Mucosa of descending colon (tissue), 3 donors: ENCODE data around the gene CEP83. TPM values are rescaled to one million over a fixed set of nuclear protein-coding genes. Genes with fewer than 3 reads are reported as not detected.

Source experiments
- ATAC-seq: fragments of 200-7000 bp; cut with Tn5 transposase; one replicate; pipeline ENCODE4 v1.9.1; 2020; ENCODE audit warnings: mild to moderate bottlenecking, moderate library complexity
- DNase-seq, 3 donors: peaks; one replicate each; pipeline ENCODE4 v3.0.0-alpha.2; 2020
- H3K36me3 ChIP-seq: fragments of 200-600 bp; one replicate; pipeline ENCODE4 v1.8.0; 2021; ENCODE audit warnings: low read depth, mild to moderate bottlenecking
- H3K4me1 ChIP-seq: fragments of 200-600 bp; one replicate; pipeline ENCODE4 v1.8.0; 2021; ENCODE audit warnings: low read depth, mild to moderate bottlenecking
- H3K4me3 ChIP-seq: fragments of 200-600 bp; one replicate; pipeline ENCODE4 v1.8.0; 2021; ENCODE audit warnings: mild to moderate bottlenecking
- H3K9me3 ChIP-seq: fragments of 200-600 bp; one replicate; pipeline ENCODE4 v1.8.0; 2021; ENCODE audit warnings: mild to moderate bottlenecking
- intact Hi-C, 2 donors: fragments of 100-400 bp; cut with DNase I in 1 of 2; cut with micrococcal nuclease in 1 of 2; formaldehyde crosslinking; loops; one replicate each; pipeline versions ENCODE4 v1.11.0 to v1.11.1; 2022; cut with DNase I, micrococcal nuclease
- total RNA-seq, 3 donors: library from RNA; stranded (reverse); fragmentation: NEBNext Ultra II Directional in 2 of 3; extraction: Animal tissue kit (Norgen Biotek cat#: 25700) in 2 of 3; gene quantifications; one replicate each; pipeline versions ENCODE4 v1.2.1 to v1.2.4, GENCODE V29; 2021 to 2023
- TF ChIP-seq, protein P1 (sequence below): fragments of 200-600 bp; IDR thresholded peaks from one replicate; pipeline ENCODE4 v1.8.0; 2022; ENCODE audit warnings: antibody characterized with exemption, mild to moderate bottlenecking
- donor health status: DM: no; HTN: no; CAD: no; lungs with moderate emphysema.
- donor health status: DM: no; HTN: no; CAD: no.
- donor health status: DM: no; HTN: yes; CAD: no.

CEP83 gene
- total RNA-seq, 3 donors from 2014 or later = 11.7 to 14.4 (median 14.3) TPM

DNA sequence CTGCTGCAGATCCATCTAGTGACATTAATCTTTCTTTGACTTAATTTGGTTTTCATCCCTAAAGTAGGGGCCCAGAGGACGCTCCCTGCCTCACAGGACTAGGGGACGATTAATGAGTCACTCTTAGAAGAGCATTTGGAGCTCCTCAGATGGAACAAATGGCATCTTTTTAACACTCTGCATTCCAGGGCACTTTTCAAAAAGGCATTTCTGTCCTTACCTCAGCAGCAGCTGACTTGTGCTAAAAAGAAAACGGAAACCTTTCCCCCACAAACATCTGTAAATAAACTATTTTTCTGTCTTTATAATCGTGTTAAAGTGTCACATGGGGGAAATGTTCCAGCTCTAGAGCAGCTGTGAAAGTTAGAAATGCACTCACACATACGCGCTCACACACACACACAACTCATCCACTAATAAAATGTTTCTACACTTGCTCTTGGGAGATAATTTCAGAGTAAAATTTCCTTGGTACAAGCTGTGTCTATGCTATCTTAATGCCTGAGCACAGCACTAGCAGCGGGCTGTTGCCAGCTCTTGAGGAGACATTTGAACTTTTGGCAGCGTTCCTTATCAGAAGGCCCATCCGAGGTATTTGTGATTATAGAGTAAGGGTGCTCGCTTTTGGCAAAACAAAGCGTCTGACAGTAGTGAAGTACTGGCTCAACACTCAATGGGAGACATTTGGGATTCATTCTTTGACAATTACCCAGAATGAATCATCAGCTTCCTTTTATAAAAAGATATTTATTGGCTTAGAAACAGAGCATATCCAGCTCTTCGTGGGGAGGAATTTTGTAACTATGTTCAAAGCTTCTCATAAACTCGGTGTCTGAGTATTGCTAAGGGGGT lies 170.0 kb downstream of the CEP83 start:
- peaks cover 13% of the 10 kb centered on the region for H3K4me1 ChIP-seq
- no peak for ATAC-seq
- H3K36me3 ChIP-seq = no peaks in the 10 kb centered on the region
- no peaks in the 10 kb centered on the region for H3K9me3 ChIP-seq
- intact Hi-C loops = no loop called here
- H3K4me3 ChIP-seq = no peak overlapping the region
- no peak for DNase-seq
- TF ChIP-seq, protein P1, sequence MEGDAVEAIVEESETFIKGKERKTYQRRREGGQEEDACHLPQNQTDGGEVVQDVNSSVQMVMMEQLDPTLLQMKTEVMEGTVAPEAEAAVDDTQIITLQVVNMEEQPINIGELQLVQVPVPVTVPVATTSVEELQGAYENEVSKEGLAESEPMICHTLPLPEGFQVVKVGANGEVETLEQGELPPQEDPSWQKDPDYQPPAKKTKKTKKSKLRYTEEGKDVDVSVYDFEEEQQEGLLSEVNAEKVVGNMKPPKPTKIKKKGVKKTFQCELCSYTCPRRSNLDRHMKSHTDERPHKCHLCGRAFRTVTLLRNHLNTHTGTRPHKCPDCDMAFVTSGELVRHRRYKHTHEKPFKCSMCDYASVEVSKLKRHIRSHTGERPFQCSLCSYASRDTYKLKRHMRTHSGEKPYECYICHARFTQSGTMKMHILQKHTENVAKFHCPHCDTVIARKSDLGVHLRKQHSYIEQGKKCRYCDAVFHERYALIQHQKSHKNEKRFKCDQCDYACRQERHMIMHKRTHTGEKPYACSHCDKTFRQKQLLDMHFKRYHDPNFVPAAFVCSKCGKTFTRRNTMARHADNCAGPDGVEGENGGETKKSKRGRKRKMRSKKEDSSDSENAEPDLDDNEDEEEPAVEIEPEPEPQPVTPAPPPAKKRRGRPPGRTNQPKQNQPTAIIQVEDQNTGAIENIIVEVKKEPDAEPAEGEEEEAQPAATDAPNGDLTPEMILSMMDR = no peak

DNA sequence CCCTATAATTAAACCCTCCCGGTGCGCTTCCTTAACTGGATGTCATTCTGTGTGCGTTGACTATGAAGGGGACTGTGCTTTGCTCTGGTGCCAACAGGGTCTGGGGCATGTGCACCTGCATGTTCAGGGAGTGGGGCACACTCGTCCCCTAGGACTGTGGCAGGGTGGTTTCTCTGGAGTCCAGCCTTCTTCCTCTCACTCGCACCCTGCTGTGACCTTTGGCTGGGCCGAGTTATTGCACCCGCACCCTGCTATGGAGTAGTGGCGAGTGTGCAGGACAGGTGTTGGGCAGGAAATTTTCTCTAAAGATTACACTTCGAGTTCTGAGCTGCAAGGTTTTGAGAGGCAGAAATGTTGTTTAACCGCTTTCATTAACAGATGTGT lies 172.4 kb downstream of the CEP83 start:
- intact Hi-C loops = no loop called here
- Histone ChIP-seq H3K4me1 (peaks cover 13% of the 10 kb centered on the region), H3K36me3 (no peaks in the 10 kb centered on the region), H3K4me3 (no peak overlapping the region), H3K9me3 (no peaks in the 10 kb centered on the region)
- DNase-seq (peak in 2 of 3 donors; percentile 41 to 61), ATAC-seq (peak; percentile 77)
- TF ChIP-seq, protein P1 = no peak

DNA sequence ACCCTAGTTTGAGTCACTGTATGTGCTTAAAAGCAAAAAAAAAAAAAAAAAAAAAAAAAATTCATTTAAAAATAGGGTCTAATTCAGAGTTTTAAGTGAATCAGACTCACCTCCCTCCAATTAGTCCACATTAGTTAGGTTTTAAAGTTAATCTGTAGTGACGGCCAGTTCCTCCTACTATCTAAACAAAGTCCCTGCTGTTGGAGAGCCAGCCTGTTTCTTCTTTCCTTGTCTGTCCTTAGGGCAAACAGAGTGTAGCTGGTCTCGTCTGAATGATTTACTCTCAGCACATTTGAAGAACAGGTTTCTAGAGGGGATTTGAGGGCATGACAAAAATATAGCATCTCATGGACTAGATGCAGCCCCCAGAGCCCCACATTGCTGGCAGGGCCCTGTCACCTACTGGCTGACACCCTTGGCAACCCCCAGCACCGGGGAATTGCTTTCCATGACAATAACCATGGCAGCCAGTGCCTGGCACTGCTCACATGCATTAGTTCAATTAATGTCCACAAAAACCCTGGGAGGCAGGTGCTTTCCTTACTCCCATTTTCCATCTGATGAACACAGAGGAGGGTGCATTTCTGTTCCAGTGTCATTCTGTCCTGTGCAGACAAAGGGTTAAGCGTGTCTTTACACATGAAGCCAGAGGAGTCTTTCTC lies 173.0 kb downstream of the CEP83 start:
- H3K36me3 ChIP-seq = no peaks in the 10 kb centered on the region
- DNase-seq (no peak), ATAC-seq (peak; percentile 65)
- H3K4me3 ChIP-seq = no peak overlapping the region
- H3K9me3 ChIP-seq = no peaks in the 10 kb centered on the region
- TF ChIP-seq, protein P1 = no peak
- intact Hi-C loops = no loop called here
- H3K4me1 ChIP-seq = peaks cover 13% of the 10 kb centered on the region

DNA sequence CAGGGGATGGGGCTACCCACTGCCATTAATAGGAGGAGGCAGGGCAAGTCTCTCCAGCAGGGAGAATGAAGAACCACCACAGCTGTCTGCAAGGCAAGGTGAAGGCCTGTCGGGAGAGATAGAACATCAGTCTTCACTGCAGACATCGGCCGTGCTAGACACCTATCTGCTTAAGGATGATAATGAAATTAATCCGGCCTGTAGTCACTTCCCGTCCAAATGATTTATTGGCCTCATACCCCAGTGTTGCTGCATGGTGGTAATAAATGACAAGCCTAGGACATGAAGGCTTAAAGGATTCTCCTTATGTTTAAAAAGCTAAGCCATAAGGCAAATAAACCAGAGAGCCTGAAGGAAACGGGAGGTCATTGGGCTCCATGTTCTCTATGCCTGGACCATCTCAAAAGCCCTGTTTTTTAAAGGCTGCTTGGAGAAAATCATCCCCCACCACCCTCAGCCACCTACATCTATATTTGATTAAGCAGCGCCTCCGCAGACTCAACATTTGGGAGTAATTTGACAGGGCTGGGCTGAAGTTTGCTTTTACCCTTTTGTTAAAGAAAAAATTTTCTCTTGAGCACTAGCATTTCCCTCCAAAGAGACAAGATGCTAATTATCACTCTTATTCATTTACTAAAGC lies 173.6 kb downstream of the CEP83 start:
- no peak overlapping the region for H3K4me3 ChIP-seq
- ATAC-seq (no peak), DNase-seq (no peak)
- peaks cover 13% of the 10 kb centered on the region for H3K4me1 ChIP-seq
- intact Hi-C loops = no loop called here
- no peaks in the 10 kb centered on the region for H3K9me3 ChIP-seq
- TF ChIP-seq, protein P1 = no peak
- H3K36me3 ChIP-seq = no peaks in the 10 kb centered on the region

DNA sequence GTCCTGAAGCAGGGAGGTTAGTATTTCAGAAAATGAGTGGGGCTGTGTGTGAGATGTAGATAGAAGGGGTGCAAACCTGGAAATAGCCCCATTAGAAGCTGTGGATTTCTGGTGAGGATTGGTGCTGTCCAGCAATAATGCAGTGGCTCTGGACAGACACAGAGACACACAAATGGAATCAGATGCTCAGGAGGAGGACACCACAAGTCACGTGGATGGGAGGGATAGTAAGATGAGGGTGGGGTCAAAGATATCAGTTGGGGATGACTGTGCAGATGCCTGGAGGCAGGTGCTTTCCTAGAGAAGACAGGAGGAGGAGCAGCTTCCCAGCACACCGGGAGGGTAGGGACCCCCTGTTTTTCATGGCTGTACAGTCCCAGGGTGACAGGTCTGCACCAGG lies 174.8 kb downstream of the CEP83 start:
- H3K4me1 ChIP-seq = peaks cover 13% of the 10 kb centered on the region
- ATAC-seq = no peak
- intact Hi-C loops = no loop called here
- no peaks in the 10 kb centered on the region for H3K36me3 ChIP-seq
- no peak overlapping the region for H3K4me3 ChIP-seq
- DNase-seq = no peak
- TF ChIP-seq, protein P1 = no peak
- no peaks in the 10 kb centered on the region for H3K9me3 ChIP-seq
